ENCODE measurements around the gene IFNW1. TPM values are rescaled to one million over a fixed set of nuclear protein-coding genes. Genes with fewer than 3 reads are reported as not detected.

The IFNW1 gene
- total and polyA plus RNA-seq, 2 experiments from 2014 or later, result not detected

- Histone ChIP-seq H3K4me1 (ENCODE audit: low read depth) (no peaks in the 10 kb centered on the region), H3K27ac (no peak overlapping the region), H3K9me3 (ENCODE audit: low read depth) (no peaks in the 10 kb centered on the region), H3K4me3 (no peak overlapping the region), H3K36me3 (no peaks in the 10 kb centered on the region), H3K27me3 (no peaks in the 10 kb centered on the region)
- TF ChIP-seq, protein P1, sequence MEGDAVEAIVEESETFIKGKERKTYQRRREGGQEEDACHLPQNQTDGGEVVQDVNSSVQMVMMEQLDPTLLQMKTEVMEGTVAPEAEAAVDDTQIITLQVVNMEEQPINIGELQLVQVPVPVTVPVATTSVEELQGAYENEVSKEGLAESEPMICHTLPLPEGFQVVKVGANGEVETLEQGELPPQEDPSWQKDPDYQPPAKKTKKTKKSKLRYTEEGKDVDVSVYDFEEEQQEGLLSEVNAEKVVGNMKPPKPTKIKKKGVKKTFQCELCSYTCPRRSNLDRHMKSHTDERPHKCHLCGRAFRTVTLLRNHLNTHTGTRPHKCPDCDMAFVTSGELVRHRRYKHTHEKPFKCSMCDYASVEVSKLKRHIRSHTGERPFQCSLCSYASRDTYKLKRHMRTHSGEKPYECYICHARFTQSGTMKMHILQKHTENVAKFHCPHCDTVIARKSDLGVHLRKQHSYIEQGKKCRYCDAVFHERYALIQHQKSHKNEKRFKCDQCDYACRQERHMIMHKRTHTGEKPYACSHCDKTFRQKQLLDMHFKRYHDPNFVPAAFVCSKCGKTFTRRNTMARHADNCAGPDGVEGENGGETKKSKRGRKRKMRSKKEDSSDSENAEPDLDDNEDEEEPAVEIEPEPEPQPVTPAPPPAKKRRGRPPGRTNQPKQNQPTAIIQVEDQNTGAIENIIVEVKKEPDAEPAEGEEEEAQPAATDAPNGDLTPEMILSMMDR (IDR thresholded peaks at IDR 0.05; ENCODE audit: low read depth, low read length), result no peak
- no peak for DNase-seq (ENCODE audit: low read depth in 1 of 2, low spot score in 1 of 2)
These were observed 23.9 kb upstream of the IFNW1 start for GRCh38 chr9:21165516-21165915.

- no peak overlapping the region for H3K27ac ChIP-seq
- no peak overlapping the region for H3K4me3 ChIP-seq
- no peaks in the 10 kb centered on the region for H3K4me1 ChIP-seq (ENCODE audit: low read depth)
- no peaks in the 10 kb centered on the region for H3K9me3 ChIP-seq (ENCODE audit: low read depth)
- no peaks in the 10 kb centered on the region for H3K27me3 ChIP-seq
- TF ChIP-seq, protein P1 (IDR thresholded peaks at IDR 0.05; ENCODE audit: low read depth, low read length), result no peak
- H3K36me3 ChIP-seq, result no peaks in the 10 kb centered on the region
- DNase-seq (ENCODE audit: low read depth in 1 of 2, low spot score in 1 of 2), result peak in 1 of 2 donors; percentile 69
These were observed 18.5 kb upstream of the IFNW1 start for GRCh38 chr9:21160178-21160577.

GRCh38 chr9:21155501-21155900, 13.9 kb upstream of the IFNW1 start:
- Histone ChIP-seq H3K4me1 (ENCODE audit: low read depth) (no peaks in the 10 kb centered on the region), H3K9me3 (ENCODE audit: low read depth) (no peaks in the 10 kb centered on the region), H3K27ac (no peak overlapping the region), H3K36me3 (no peaks in the 10 kb centered on the region), H3K27me3 (no peaks in the 10 kb centered on the region), H3K4me3 (no peak overlapping the region)
- DNase-seq (ENCODE audit: low read depth in 1 of 2, low spot score in 1 of 2), result peak in 1 of 2 donors; percentile 8
- TF ChIP-seq, protein P1 (IDR thresholded peaks at IDR 0.05; ENCODE audit: low read depth, low read length), result no peak

GRCh38 chr9:21154018-21154608, 12.5 kb upstream of the IFNW1 start:
- no peaks in the 10 kb centered on the region for H3K36me3 ChIP-seq
- TF ChIP-seq, protein P1 (IDR thresholded peaks at IDR 0.05; ENCODE audit: low read depth, low read length), result peak; percentile 27
- H3K27me3 ChIP-seq, result no peaks in the 10 kb centered on the region
- no peak overlapping the region for H3K4me3 ChIP-seq
- no peak overlapping the region for H3K27ac ChIP-seq
- peak; percentile 23 to 45 for DNase-seq (ENCODE audit: low read depth in 1 of 2, low spot score in 1 of 2)
- no peaks in the 10 kb centered on the region for H3K9me3 ChIP-seq (ENCODE audit: low read depth)
- H3K4me1 ChIP-seq (ENCODE audit: low read depth), result no peaks in the 10 kb centered on the region

GRCh38 chr9:21153336-21154017, 11.8 kb upstream of the IFNW1 start:
- H3K4me1 ChIP-seq (ENCODE audit: low read depth), result no peaks in the 10 kb centered on the region
- no peak for DNase-seq (ENCODE audit: low read depth in 1 of 2, low spot score in 1 of 2)
- no peak overlapping the region for H3K27ac ChIP-seq
- no peaks in the 10 kb centered on the region for H3K27me3 ChIP-seq
- H3K4me3 ChIP-seq, result no peak overlapping the region
- H3K36me3 ChIP-seq, result no peaks in the 10 kb centered on the region
- TF ChIP-seq, protein P1 (IDR thresholded peaks at IDR 0.05; ENCODE audit: low read depth, low read length), result no peak
- H3K9me3 ChIP-seq (ENCODE audit: low read depth), result no peaks in the 10 kb centered on the region
